A549 (cell line): Measurements from ENCODE around the gene SMURF1.
A peak's percentile ranks its signal among the peaks of the same experiment; 100 is the strongest.

Experiments used
- CTCF ChIP-seq: fragments of >200 bp; sonication (Bioruptor Twin); formaldehyde crosslinking; IDR thresholded peaks from 3 replicates; pipeline ENCODE4 v1.5.1; 2016
- ELK1 ChIP-seq: fragments of 150-350 bp; IDR thresholded peaks from 2 replicates; pipeline ENCODE4 v1.6.1; 2014; ENCODE audit warnings: low read depth, mild to moderate bottlenecking, low read length
- FOSL2 ChIP-seq, 2 experiments: fragments of 450-650 bp in 1 of 2; fragments of >200 bp in 1 of 2; sonication (Bioruptor Twin) in 1 of 2; formaldehyde crosslinking; IDR thresholded peaks; 2 replicates each; pipeline versions ENCODE4 v1.5.0 to v1.6.1; 2016 to 2020; ENCODE audit warnings: mild to moderate bottlenecking in 1 of 2, moderate library complexity in 1 of 2
- JUN ChIP-seq, 2 experiments: fragments of >200 bp; sonication (Bioruptor Twin); formaldehyde crosslinking; IDR thresholded peaks; 2 replicates in 1 of 2; 3 replicates in 1 of 2; pipeline ENCODE4 v1.6.1; 2016 to 2017
- KDM1A ChIP-seq: fragments of 200-600 bp; sonication (generic); IDR thresholded peaks from 2 replicates; pipeline ENCODE4 v1.6.1; 2016; ENCODE audit warnings: low read depth, mild to moderate bottlenecking
- MYC ChIP-seq: IDR thresholded peaks from 2 replicates; pipeline ENCODE4 v1.6.1; 2012; ENCODE audit warnings: mild to moderate bottlenecking, inconsistent platforms, low read length, improper control_type of control experiment, borderline replicate concordance
- NR3C1 ChIP-seq: fragments of >200 bp; sonication (Bioruptor Twin); formaldehyde crosslinking; IDR thresholded peaks from 3 replicates; pipeline ENCODE4 v1.6.1; 2017
- POLR2A ChIP-seq: IDR thresholded peaks from 2 replicates; pipeline ENCODE4 v1.6.1; 2012; ENCODE audit warnings: mild to moderate bottlenecking, low read length
- RAD21 ChIP-seq, 2 experiments: fragments of >200 bp in 1 of 2; sonication (Bioruptor Twin) in 1 of 2; formaldehyde crosslinking in 1 of 2; IDR thresholded peaks in 1 of 2; conservative IDR thresholded peaks in 1 of 2; 2 replicates in 1 of 2; 3 replicates in 1 of 2; pipeline ENCODE4 v1.6.1; 2012 to 2018; ENCODE audit warnings: inconsistent platforms in 1 of 2
- USF2 ChIP-seq: fragments of 450-650 bp; IDR thresholded peaks from 2 replicates; pipeline ENCODE4 v1.6.1; 2014; ENCODE audit warnings: antibody characterized with exemption

GRCh38 chr7:99098824-99099498 lies 44.9 kb downstream of the SMURF1 start:
- no peak for TF ChIP-seq JUN (IDR thresholded peaks at IDR 0.05)
- no peak for TF ChIP-seq CTCF
- peak in 1 of 2 experiments; percentile 35; a peak in 3 of 5 replicates for TF ChIP-seq RAD21 (conservative IDR thresholded peaks at IDR 0.05 in 1 of 2, IDR thresholded peaks at IDR 0.05 in 1 of 2)
- no peak for TF ChIP-seq USF2
- TF ChIP-seq MYC = no peak
- TF ChIP-seq ELK1 = no peak
- TF ChIP-seq KDM1A = no peak
- no peak for TF ChIP-seq POLR2A
- TF ChIP-seq NR3C1 = no peak
- TF ChIP-seq FOSL2 (IDR thresholded peaks at IDR 0.05) = no peak
- no peak for TF ChIP-seq FOSL2 (CRISPR knock-in tag; IDR thresholded peaks at IDR 0.05)
